Stomach (tissue), 4 donors: ENCODE measurements around the gene KPNA3.

Experiments
- EP300 ChIP-seq: sonication (generic); formaldehyde crosslinking; IDR thresholded peaks from one replicate; pipeline ENCODE4 v1.6.1; 2017; ENCODE audit warnings: antibody characterized with exemption
- POLR2A ChIP-seq, 4 donors: fragments of 450-650 bp; IDR thresholded peaks; one replicate each; pipeline ENCODE4 v1.6.1; 2016; ENCODE audit warnings: antibody characterized with exemption in 4 of 4, control low read depth in 2 of 4, mild to moderate bottlenecking in 1 of 4, moderate library complexity in 1 of 4
- TF ChIP-seq, protein P1 (sequence below), 7 experiments: fragments of 450-650 bp in 4 of 7; fragments of 200-600 bp in 3 of 7; sonication (generic) in 3 of 7; IDR thresholded peaks; one replicate each; pipeline ENCODE4 v1.5.1; 2016 to 2019; ENCODE audit warnings: antibody characterized with exemption in 7 of 7, control low read depth in 2 of 7, mild to moderate bottlenecking in 1 of 7

DNA sequence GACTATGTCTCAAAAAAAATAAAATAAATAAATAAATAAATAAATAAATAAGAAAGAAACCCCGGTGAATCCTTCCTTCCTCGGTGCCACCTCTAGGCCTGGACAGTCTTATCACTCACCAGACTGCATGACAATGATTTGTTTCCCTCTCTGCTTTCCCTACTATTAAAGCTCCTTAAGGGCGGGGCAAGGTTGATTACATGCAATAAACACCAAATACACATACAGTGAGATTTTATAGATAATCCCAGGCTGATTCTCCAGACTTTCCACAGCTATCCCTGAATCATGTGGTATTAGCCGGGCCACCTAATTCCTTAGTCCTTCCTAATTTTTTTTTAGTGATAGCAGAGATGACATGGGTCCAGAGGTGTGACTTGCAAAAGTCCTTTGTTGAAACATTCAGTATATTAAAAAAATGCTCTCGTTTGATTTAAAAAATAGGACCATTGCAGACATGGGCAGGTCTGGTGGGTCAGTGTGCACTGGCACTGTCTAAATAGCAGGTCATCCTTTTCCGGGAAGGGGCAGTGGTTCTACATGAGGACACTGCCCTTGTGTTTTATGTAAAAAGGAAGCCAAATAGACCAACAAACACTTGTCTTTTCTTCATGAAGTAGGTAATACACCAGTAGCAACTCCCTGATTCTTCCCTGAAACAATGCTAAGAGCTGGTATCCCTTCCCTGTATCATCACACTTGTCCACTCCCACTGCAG is 115.7 kb downstream of the KPNA3 start:
- TF ChIP-seq, protein P1, sequence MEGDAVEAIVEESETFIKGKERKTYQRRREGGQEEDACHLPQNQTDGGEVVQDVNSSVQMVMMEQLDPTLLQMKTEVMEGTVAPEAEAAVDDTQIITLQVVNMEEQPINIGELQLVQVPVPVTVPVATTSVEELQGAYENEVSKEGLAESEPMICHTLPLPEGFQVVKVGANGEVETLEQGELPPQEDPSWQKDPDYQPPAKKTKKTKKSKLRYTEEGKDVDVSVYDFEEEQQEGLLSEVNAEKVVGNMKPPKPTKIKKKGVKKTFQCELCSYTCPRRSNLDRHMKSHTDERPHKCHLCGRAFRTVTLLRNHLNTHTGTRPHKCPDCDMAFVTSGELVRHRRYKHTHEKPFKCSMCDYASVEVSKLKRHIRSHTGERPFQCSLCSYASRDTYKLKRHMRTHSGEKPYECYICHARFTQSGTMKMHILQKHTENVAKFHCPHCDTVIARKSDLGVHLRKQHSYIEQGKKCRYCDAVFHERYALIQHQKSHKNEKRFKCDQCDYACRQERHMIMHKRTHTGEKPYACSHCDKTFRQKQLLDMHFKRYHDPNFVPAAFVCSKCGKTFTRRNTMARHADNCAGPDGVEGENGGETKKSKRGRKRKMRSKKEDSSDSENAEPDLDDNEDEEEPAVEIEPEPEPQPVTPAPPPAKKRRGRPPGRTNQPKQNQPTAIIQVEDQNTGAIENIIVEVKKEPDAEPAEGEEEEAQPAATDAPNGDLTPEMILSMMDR (IDR thresholded peaks at IDR 0.05), result no peak
- TF ChIP-seq POLR2A (IDR thresholded peaks at IDR 0.05), result no peak
- no peak for TF ChIP-seq EP300
